ENCODE results near the gene RABAC1. TPM values are rescaled to one million over a fixed set of nuclear protein-coding genes. Genes with fewer than 3 reads are reported as not detected.
"Not testable (repeated sequence)": the region's sequence is repeated elsewhere in the genome, so short reads cannot be mapped to it uniquely, and the experiment has no call there.

The RABAC1 gene
- total RNA-seq, 1 experiment from 2014 or later = 231 TPM

DNA sequence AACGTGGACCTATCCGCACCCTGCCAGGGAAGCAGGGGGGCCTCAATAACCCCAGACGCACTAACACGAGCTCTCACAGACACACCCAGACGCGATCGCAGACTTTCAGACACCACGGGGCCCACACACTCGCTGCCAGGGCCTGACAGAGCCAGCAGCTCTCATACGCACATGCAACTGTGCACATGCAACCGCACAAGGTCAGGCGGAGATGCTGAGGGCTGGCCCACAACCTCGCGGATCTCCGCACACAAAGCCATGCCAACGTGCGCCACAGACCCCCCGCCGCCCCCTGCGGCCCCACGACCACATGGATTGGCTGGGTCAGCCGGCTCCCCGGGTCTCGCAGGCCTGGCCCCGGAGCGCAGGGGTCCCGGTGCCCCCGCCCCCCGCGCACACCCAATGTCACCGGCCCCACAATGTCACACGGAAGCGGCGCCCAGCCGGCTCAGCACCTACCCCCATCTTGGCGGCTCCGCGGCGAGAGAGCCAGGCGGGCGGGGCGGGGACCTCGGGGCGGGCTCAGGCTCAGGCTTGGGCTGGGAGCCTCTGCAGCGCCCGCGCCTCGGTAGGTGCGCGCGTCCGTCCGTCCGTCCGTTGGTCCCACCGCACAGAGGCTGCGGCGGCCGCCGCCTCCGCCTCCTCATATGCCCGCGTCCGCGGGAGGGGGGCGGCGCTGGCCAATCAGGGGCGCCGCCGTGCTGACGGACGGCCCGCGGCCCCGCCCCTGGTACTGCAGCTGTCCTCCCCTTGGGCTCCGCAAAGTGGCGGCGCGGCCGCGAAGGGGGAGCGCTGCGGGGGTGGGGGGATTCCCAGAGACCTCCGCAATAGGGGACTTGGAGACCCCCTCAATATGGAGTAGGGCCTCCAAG lies 34.7 kb upstream of the RABAC1 start, which contains the start of gene ATP1A3:
TSS of gene ATP1A3 (minus strand) at position 619 of the 872 bp plus-strand sequence. CDS start at position 465, 154 bp downstream.
- Histone ChIP-seq H3K36me3 (no peaks in the 10 kb centered on the region), H3K27me3 (peaks cover 43% of the 10 kb centered on the region), H3K9me3 (no peaks in the 10 kb centered on the region), H3K4me3 (peak within 1 kb of the TSS; percentile 25)
- peak; percentile 63 for DNase-seq

DNA sequence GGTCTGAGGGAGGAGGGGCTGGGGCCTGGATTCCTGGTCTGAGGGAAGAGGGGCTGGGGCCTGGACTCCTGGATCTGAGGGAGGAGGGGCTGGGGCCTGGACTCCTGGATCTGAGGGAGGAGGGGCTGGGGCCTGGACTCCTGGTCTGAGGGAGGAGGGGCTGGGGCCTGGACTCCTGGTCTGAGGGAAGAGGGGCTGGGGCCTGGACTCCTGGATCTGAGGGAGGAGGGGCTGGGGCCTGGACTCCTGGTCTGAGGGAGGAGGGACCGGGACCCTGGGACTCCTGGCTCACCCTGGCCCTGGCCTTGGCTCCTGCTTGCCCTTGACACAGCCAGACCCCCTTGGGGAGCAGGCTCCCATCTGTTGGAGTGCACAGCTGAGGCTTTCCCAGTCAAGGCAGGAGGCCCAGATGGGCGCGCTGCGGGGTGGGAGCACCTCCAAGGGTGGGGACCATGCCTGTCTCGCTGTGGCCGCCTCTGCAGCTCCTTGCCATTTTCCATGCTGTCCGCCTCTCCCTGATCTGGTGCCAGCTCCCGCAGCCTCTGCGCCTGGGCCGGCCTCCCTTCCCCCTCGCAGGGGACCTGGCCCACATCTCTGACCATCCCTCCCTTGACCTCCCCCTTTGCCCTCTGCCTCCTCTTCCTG lies 32.9 kb upstream of the RABAC1 start:
- not testable (repeated sequence) for DNase-seq, H3K36me3 ChIP-seq, H3K4me3 ChIP-seq, H3K9me3 ChIP-seq
- H3K27me3 ChIP-seq = peaks cover 29% of the 10 kb centered on the region

DNA sequence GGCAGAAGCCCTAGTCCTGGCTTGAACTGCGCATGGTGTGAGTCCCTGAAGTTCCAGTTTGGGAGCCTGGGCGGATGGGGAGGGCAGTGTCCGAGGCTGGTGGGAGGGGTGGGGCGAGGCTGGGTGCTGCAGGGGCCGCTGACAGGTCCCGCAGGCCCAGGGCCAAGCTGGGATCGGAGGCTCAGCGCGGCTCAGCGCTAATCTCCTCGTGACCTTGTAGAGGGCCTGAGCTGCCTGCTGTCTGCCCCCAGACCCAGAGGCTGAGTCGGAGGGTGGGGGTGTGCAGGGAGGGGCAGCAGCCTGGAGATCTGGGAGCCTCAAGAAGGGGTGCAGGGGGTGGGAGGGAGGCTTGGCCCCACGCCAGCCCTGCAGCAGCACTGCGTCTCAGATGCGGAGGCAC lies 31.9 kb upstream of the RABAC1 start:
- DNase-seq = no peak
- H3K36me3 ChIP-seq = no peaks in the 10 kb centered on the region
- peaks cover 19% of the 10 kb centered on the region for H3K27me3 ChIP-seq
- no peak overlapping the region for H3K4me3 ChIP-seq
- no peaks in the 10 kb centered on the region for H3K9me3 ChIP-seq

DNA sequence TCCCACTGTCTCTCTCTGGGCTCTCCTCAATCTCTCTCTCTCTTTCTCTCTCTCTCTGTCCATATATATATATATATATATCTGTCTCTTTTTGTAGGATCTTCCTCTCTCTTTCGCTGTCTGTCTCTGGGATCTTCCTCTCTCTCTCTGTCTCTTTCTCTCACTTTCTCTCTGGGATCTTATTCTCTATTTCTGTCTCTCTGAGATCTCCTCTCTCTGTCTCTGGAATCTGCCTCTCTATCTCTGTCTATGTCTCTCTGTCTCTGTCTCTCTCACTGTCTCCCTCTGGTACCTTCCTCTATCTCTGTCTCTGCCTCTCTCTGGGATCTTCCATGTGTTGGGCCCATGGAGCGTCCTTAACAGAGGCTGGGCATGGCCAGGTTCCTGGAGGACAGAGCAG lies 31.5 kb upstream of the RABAC1 start:
- Histone ChIP-seq H3K4me3 (no peak overlapping the region), H3K27me3 (peaks cover 17% of the 10 kb centered on the region), H3K9me3 (no peaks in the 10 kb centered on the region), H3K36me3 (no peaks in the 10 kb centered on the region)
- DNase-seq = no peak

DNA sequence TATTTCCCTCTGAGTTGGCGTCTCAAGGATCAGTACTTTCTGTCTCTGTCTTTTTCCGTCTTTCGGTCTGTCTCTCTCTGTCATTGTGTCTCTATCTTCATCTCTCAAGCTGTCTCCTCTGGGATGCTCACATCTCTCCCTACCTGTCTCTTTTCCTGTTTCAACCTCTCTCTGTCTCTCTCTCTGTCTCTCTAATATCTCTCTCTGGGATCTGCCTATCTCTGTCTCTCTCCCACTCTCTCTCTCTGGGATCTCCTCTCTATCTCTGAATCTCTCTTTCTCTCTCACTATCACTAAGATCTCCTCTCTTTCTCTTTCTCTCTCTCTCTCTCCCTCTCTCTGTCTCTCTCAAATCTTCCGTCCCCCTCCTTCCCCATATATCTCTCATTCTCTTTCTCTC lies 30.9 kb upstream of the RABAC1 start:
- DNase-seq = no peak
- no peaks in the 10 kb centered on the region for H3K36me3 ChIP-seq
- no peak overlapping the region for H3K4me3 ChIP-seq
- H3K9me3 ChIP-seq = no peaks in the 10 kb centered on the region
- peaks cover 17% of the 10 kb centered on the region for H3K27me3 ChIP-seq

DNA sequence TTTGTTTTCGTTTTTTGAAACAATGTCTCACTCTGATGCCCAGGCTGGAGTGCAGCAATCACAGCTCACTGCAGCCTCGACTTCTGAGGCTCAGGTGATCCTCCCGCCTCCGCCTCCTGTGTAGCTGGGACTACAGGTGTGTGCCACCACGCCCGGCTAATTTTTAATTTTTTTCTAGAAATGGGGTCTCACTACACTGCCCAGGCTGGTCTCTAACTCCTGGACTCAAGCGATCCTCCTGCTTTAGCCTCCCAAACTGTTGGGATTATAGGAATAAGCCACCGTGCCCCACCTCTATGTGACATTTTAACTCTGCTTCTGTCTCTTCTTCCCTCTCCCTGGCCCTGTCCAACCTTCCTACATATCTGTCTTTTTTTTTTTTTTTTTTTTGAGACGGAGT lies 29.8 kb upstream of the RABAC1 start:
- H3K27me3 ChIP-seq = peaks cover 14% of the 10 kb centered on the region
- H3K4me3 ChIP-seq = no peak overlapping the region
- no peaks in the 10 kb centered on the region for H3K9me3 ChIP-seq
- H3K36me3 ChIP-seq = no peaks in the 10 kb centered on the region
- DNase-seq = no peak

DNA sequence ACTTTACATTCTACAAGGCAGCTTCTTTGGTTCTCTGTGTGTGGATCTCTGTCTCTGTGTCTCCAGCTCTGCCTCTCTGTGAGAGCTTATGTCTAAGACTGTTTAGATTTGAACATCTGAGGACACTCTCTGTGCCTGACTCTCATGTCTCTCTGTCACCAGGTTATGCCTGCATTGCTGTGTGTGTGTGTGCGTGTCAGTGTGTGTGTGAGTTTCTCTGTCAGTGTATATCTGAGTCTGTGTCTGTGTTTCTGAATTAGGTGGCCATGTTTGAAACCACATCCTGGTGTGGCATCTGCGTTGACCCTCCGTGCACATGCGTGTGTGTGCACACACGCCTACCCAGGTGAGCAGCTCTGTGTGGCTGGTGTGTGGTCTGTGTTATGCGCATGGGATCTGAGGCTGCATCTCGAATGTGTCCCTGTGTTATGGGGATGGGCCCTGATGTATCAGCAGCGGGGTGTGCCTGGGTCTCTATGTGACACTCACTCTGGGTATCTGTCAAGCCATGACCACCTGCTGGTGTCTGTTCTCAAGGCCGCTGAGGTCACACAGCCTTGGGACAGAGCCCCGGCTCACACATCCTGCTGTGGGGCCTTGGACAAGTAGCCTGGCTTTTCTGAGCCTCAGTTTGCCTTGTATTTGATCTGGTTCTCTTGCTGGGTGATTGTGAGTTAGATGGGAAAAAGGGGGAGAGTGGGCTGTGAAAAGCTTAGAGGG lies 28.2 kb upstream of the RABAC1 start:
- no peaks in the 10 kb centered on the region for H3K9me3 ChIP-seq

DNA sequence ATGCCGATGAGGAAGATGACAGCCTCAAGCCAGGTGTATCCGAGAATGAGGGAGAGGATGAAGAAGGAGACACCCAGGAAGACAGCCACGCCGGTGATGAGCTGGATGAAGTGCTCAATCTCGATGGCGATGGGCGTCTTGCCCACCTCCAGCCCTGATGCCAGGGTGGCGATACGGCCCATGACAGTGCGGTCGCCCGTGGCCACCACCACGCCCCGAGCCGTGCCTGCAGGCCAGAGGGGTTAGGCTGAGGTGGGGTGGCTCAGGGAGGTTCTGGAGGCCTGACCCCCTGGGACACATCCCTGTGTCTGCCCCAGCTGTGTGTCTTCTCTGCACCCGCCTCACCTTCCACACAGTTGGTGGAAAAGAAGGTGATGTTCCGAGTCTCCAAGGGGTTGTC lies 25.8 kb upstream of the RABAC1 start:
- no peaks in the 10 kb centered on the region for H3K9me3 ChIP-seq
- H3K36me3 ChIP-seq = no peaks in the 10 kb centered on the region
- H3K27me3 ChIP-seq = peaks cover 3% of the 10 kb centered on the region; the same call in 1 of the 2 replicates
- no peak overlapping the region for H3K4me3 ChIP-seq
- no peak for DNase-seq

More for the DNA sequence above, 28.2 kb upstream of the RABAC1 start:
- Histone ChIP-seq H3K27me3 (peaks cover 8% of the 10 kb centered on the region), H3K36me3 (no peaks in the 10 kb centered on the region), H3K4me3 (no peak overlapping the region)
- no peak for DNase-seq

DNA sequence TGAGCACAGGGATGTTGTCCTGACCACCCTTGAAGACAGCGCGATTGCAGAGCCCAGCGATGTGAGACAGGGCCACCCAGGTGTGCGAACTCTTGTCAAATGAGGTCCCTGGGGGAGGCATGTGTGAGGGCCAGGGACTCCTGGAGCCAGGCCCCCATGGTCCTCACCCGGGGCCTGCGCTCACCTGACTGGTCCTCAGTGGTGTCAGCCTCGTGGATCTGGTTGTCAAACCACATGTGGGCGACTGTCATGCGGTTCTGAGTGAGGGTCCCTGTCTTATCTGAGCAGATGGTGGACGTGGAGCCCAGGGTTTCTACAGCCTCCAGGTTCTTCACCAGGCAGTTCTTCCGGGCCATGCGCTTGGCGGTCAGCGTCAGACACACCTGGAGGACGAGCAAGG lies 22.6 kb upstream of the RABAC1 start:
- no peak for DNase-seq
- no peaks in the 10 kb centered on the region for H3K9me3 ChIP-seq
- H3K36me3 ChIP-seq = no peaks in the 10 kb centered on the region
- H3K4me3 ChIP-seq = no peak overlapping the region
- no peaks in the 10 kb centered on the region for H3K27me3 ChIP-seq

DNA sequence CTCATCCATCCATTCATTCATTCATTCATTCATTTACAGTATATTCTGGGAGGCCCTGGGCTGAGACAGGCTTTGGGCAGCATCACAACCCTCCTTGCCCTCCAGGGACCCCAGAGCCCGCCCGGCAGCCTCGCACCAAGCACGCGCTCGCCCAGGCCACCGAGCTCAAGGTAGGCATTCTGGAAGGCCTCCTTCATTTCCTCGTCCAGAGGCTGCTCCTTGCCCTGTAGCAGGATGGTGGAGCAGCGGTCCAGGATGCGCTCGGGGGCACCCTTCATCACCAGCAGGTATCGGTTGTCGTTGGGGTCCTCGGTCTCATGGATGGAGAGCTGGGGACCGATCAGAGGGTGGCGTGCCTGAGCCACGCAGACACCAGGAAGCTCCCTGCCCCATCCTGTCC lies 19.3 kb upstream of the RABAC1 start:
- Histone ChIP-seq H3K9me3 (no peaks in the 10 kb centered on the region), H3K27me3 (no peaks in the 10 kb centered on the region), H3K36me3 (no peaks in the 10 kb centered on the region), H3K4me3 (no peak overlapping the region)
- DNase-seq = no peak

DNA sequence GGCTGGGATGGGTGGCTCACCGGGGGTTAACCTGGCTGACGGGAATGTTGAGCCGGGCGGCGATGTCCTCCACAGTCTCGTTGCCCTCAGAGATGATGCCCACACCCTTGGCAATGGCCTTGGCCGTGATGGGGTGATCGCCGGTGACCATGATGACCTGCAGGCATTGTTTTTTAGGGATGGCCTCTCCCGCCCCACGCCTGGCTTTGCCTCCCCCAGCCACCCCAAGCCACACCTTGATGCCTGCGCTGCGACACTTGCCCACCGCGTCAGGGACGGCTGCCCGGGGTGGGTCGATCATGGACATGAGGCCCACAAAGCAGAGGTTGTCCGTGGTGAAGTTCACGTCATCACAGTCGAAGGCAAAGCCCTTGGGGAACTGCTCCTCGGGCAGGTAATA lies 18.8 kb upstream of the RABAC1 start:
- H3K4me3 ChIP-seq = no peak overlapping the region
- no peak for DNase-seq
- no peaks in the 10 kb centered on the region for H3K27me3 ChIP-seq
- H3K36me3 ChIP-seq = no peaks in the 10 kb centered on the region
- H3K9me3 ChIP-seq = no peaks in the 10 kb centered on the region

DNA sequence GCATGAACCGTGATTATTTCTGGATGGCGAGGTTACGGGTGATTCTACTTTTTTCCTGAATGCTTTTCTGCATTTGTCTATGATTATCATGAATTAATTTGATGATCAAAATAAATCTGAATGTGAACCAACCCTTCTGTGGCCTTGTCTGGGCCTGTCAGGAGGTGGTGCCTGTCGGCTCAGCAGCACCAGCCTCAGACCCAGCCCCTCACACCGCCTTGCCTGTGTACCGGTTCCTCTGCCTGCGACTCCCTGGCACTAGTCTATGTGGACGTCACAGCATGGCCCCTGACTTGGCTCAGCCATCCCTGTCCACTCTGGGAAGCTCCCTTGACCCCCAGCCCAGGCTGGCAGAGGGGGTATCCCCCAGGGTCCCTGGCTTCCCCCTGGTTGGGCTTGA lies 15.5 kb upstream of the RABAC1 start:
- no peak overlapping the region for H3K4me3 ChIP-seq
- no peaks in the 10 kb centered on the region; the same call in 1 of the 2 replicates for H3K27me3 ChIP-seq
- DNase-seq = no peak
- no peaks in the 10 kb centered on the region for H3K36me3 ChIP-seq
- no peaks in the 10 kb centered on the region for H3K9me3 ChIP-seq

DNA sequence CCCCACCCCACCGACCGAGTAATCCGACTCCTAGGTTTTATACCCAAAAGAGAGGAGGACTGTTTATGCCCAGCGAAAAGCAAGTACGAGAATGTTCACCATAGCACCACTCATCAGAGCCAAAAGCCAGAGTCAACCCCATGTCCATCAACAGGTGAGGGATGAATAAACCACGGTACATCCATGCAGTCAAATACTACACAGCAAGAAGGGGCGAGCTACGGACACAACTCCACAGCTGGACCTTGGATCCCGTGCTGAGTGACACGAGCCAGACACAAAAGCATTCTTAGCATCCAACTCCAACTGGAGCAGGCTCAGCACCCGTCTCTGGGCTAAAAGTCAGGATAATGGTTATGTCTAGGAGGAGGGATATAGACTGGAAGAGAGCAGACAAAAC lies 12.2 kb upstream of the RABAC1 start:
- Histone ChIP-seq H3K27me3 (no peaks in the 10 kb centered on the region; the same call in 1 of the 2 replicates), H3K36me3 (no peaks in the 10 kb centered on the region), H3K9me3 (no peaks in the 10 kb centered on the region), H3K4me3 (no peak overlapping the region)
- DNase-seq = no peak

DNA sequence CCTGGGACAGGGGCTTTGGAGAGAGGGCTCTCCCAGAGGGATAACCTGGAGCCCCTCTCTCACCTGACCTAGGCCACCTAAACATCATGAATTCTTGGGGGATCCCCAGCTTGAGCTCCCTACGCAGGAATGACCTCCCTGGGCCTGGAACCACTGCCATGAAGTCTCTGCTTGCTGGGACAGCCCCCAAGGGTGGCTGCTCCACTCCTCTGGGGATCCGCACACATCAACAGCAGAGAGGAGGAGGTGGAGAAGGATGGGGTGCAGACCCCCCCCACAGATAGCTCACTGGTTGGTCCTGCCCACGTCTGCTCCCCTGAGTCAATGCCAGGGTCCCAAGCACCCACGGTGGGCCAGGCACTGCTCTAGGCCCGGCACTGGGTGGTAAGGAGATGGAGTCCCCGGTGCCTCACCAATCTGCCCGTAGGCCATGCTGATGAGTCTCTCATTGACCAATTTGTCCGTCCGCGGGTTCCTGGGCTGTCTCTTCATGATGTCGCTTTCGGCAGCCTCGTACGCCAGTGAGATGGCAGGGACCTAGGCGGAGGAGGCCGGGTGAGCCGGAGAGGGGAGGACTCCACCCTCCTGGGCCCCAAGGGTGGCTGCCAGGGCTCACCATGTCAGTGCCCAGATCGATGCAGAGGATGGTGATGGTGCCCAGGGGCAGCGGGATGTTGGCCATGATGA lies 10.8 kb upstream of the RABAC1 start:
- Histone ChIP-seq H3K27me3 (no peaks in the 10 kb centered on the region; the same call in 1 of the 2 replicates), H3K36me3 (no peaks in the 10 kb centered on the region), H3K4me3 (no peak overlapping the region), H3K9me3 (no peaks in the 10 kb centered on the region)
- DNase-seq = no peak

DNA sequence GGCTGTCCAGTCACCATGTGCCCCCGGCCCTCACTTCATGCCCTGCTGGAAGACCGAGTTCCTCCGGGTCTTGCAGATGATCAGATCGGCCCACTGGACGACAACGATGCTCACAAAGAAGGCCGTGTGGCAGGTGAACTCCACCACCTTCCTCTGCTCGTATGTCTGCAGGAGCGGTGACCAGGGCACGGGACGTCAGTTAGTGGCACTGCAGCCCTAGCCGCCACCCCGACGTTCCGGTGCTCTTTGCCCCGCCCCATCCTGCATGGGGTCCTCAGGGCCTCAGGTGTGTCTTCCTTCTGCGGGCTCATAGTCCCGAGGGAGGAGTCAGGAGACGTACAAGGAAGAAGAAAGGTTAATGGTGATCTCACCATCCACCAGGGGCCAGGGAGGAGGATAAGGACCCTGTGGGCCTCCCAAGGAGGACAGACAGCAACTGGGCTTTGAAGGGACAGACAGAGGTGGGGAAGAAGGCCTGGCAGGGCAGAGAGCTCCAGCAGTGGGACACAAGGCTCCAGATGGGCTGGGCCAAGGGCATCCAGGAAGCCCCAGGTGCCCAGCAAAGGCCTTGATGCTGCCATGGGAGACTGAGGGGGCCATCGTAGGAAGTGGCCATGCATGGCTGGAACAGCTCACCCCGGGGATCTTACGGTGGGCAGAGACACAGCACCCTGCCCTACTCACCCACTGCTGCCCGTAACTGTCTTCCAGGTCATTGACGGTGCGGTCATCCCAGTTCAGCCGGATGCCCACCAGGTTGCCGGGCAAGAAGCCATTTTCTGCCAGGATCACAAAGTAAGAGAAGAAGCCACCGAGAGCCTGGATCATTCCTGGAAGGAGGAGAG lies 9.9 kb upstream of the RABAC1 start:
- Histone ChIP-seq H3K27me3 (no peaks in the 10 kb centered on the region; the same call in 1 of the 2 replicates), H3K4me3 (no peak overlapping the region), H3K9me3 (no peaks in the 10 kb centered on the region), H3K36me3 (no peaks in the 10 kb centered on the region)
- no peak for DNase-seq
